Epithelial cell of proximal tubule (primary cell): ENCODE measurements around the gene GRWD1. TPM values are rescaled to one million over a fixed set of nuclear protein-coding genes. Genes with fewer than 3 reads are reported as not detected.

Source experiments
- DNase-seq: peaks from one replicate; pipeline ENCODE4 v3.0.0-alpha.2; 2011; ENCODE audit warnings: low read depth
- H3K4me3 ChIP-seq: 2 replicates; pipeline ENCODE4 v1.5.1; 2011; ENCODE audit warnings: low read depth, mild to moderate bottlenecking, low read length
- CTCF ChIP-seq: conservative IDR thresholded peaks from 2 replicates; pipeline ENCODE4 v1.5.1; 2012; ENCODE audit warnings: low read depth, mild to moderate bottlenecking, low read length
- total RNA-seq: library from RNA; depleted of rRNA; stranded (reverse); fragments of >200 nt; gene quantifications from 2 replicates; pipeline ENCODE4 v1.2.3, GENCODE V29; 2015

Gene GRWD1
- total RNA-seq, 1 donor from 2014 or later: 51.2 TPM

- no peak for TF ChIP-seq CTCF
- DNase-seq: no peak
- no peak overlapping the region for H3K4me3 ChIP-seq
Measured at GRCh38 chr19:48491793-48492123, 46.0 kb downstream of the GRWD1 start.

GRCh38 chr19:48492925-48493717 lies 47.3 kb downstream of the GRWD1 start:
- peak; percentile 76 for DNase-seq
- no peak for TF ChIP-seq CTCF
- H3K4me3 ChIP-seq: peak overlapping the region; percentile 70

GRCh38 chr19:48493718-48494401 lies 48.1 kb downstream of the GRWD1 start:
- no peak for TF ChIP-seq CTCF
- DNase-seq: no peak

GRCh38 chr19:48495396-48495795 lies 49.6 kb downstream of the GRWD1 start:
- TF ChIP-seq CTCF: no peak
- DNase-seq: no peak
- H3K4me3 ChIP-seq: no peak overlapping the region

More at GRCh38 chr19:48493718-48494401, 48.1 kb downstream of the GRWD1 start:
- peak overlapping the region; percentile 70 for H3K4me3 ChIP-seq

GRCh38 chr19:48496959-48497727 lies 51.4 kb downstream of the GRWD1 start:
- TF ChIP-seq CTCF: no peak
- DNase-seq: no peak
- H3K4me3 ChIP-seq: no peak overlapping the region

GRCh38 chr19:48497728-48498594 lies 52.2 kb downstream of the GRWD1 start:
- TF ChIP-seq CTCF: no peak
- no peak overlapping the region for H3K4me3 ChIP-seq
- DNase-seq: no peak
